GM19467 (cell line): ENCODE measurements around the gene PNPLA2.

Experiments used
- ATAC-seq: cut with Tn5 transposase; IDR thresholded peaks from one replicate; pipeline ENCODE4 v1.9.1; 2021; ENCODE audit warnings: mild to moderate bottlenecking, moderate library complexity; ENCODE audit not compliant: unreplicated experiment

Gene PNPLA2

DNA sequence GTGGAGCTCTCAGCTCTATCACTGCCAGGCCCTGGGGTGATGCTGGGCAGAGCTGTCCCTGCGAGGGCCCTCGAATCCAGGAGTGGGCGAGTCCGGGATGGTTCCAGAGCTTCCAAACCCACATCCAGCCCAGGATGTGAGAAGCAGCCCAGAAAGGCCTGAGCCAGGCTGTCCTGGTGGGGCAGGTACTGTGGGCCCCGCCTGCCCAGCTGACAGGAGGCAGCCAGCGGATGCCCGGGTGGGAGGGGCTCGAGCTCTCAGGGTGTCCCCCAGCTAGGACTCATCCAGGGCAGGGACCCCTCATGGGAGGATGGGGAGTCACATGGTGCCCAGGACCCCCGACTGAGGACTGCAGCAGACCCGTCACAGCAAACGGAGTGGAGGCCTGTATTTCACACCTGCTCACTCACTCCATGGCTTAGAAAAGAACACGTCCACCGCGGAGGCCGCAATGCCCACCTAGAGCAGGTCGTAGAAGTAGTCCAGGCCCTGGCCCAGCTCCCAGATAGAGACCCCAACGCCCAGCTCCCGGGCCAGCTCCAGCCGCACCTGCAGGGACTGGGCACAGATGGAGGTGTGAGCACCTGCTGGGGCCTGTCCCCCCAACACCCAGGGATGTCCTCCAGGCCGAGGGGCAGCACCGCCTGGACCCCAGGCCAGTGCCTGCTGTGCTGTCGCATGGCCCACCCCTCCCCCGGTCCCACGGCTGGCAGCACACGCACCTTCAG is 50.8 kb downstream of the PNPLA2 start:
- no peak for ATAC-seq

DNA sequence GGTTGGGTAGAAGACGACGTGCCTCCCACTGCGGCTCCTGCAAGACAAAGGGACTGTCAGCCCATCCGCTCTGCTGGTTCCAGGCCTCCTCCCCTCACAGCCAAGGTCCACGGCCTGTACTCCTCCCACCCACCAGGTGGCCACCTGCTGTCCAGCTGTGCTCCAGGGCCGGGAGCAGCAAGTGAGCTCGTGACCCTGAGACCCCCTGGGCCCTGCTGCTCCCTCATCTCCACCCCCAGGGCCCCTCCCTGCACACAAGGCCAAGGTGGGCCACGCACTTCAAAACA is 51.4 kb downstream of the PNPLA2 start:
- ATAC-seq = no peak

DNA sequence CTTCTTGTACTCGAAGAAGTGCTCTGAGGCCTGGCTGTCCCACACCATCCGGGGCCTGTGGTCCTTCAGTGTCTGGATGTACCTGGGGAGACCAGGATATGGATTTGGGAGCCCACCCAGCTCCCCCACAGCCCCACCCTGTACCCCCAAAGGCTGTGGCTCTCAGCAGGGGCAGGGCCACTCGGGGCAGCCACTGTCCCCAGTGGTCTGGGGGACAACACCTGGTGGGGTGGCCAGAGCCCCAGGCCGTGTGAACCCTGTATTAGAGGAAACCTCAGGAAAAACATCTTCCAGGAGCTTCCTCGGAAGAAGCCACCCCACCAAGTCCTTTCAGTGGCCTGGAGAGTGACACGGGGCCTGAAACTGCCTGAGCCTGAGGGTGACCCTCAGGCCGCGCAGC is 51.7 kb downstream of the PNPLA2 start:
- ATAC-seq = no peak

DNA sequence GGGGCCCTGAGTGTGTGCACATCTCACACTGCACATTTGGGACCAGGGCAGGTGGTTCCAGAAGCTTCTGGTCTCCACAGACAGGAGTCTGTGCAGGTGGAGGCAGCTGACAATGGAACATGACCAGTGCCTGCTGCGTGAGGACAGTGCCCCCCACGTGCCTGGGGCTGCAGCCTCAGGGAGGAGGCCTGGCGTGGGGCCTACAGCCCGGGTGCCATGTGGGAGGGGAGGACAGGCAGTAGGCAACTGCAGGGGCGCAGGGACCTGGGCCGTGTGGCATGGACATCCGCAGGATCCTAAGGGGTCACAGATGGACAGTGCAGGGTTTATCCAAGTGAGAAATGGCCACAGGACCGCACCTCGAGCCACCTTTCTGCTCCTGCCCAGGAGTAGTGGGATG is 52.8 kb downstream of the PNPLA2 start:
- no peak for ATAC-seq

DNA sequence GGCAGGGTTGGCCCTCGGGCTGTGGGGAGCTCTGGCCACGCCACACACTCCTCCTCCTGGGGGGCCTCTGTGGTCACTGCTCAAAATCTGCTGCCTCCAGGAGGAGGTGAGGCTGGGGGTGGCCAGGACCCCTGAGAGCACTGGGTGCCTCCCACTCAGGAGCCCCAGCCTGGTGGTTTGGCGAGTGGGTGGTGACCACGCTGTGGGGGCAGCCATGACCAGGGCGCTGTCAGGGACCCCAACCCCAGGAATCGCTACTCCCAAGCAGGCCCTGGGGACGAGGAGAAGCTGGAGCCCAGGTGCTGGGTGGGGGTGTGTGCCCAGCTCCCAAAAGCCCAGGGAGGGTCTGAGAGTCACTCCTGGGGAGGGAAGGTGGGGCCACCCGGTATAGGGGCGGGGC is 54.1 kb downstream of the PNPLA2 start:
- no peak for ATAC-seq

DNA sequence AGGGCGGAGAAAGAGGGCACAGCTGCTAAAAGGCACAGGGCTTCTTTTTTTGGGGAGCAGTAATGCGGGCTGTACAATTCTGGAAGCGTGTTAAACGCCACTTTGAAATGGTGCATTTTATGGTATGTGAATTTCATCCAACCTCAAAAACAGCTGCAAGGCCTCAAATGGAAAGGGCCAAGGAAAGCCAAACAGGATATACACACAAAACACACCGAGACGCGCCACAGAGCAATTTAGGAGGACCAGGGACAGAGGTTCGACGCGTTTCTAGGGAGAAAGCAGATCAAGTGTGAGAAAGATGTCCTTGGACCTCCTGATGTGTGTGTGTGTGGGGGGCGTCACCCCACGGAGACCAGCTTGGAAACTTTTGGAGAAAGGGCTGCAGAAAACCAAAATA is 55.0 kb downstream of the PNPLA2 start:
- ATAC-seq = no peak
